Astrocyte (in vitro differentiated cells and primary cell): ENCODE results near the gene MORN1. TPM values are rescaled to one million over a fixed set of nuclear protein-coding genes. Genes with fewer than 3 reads are reported as not detected.

Experiments used
- DNase-seq: peaks from one replicate; pipeline ENCODE4 v3.0.0-alpha.2; 2010; ENCODE audit warnings: low read depth
- FAIRE-seq: peaks from 2 replicates; lab custom pipeline; 2011; peaks lifted over from hg19 to GRCh38; lab: Jason Lieb, UNC
- H2AFZ ChIP-seq: 2 replicates; pipeline ENCODE4 v1.6.0; 2012; ENCODE audit warnings: low read depth, low read length, inconsistent platforms
- H3K27ac ChIP-seq: 2 replicates; pipeline ENCODE4 v1.5.1; 2011; ENCODE audit warnings: low read depth, low read length, inconsistent platforms
- H3K27me3 ChIP-seq: 2 replicates; pipeline ENCODE4 v1.6.0; 2011; ENCODE audit warnings: low read length, inconsistent platforms; ENCODE audit not compliant: insufficient read depth
- H3K36me3 ChIP-seq: 2 replicates; pipeline ENCODE4 v1.5.1; 2011; ENCODE audit warnings: low read length, inconsistent platforms; ENCODE audit not compliant: insufficient read depth
- H3K4me1 ChIP-seq: 2 replicates; pipeline ENCODE4 v1.5.1; 2011; ENCODE audit warnings: low read length, inconsistent platforms; ENCODE audit not compliant: insufficient read depth
- H3K4me2 ChIP-seq: 2 replicates; pipeline ENCODE4 v1.6.0; 2012; ENCODE audit warnings: low read length, inconsistent platforms
- H3K4me3 ChIP-seq: 2 replicates; pipeline ENCODE4 v1.5.1; 2011; ENCODE audit warnings: low read depth, mild to moderate bottlenecking, low read length, inconsistent platforms; ENCODE audit not compliant: insufficient read depth
- H3K79me2 ChIP-seq: 2 replicates; pipeline ENCODE4 v1.6.0; 2012; ENCODE audit warnings: mild to moderate bottlenecking, low read length, inconsistent platforms; ENCODE audit not compliant: insufficient read depth
- H3K9ac ChIP-seq: 2 replicates; pipeline ENCODE4 v1.6.0; 2012; ENCODE audit warnings: mild to moderate bottlenecking, low read length, inconsistent platforms
- H3K9me3 ChIP-seq: 2 replicates; pipeline ENCODE4 v1.5.1; 2012; ENCODE audit warnings: low read depth, mild to moderate bottlenecking, low read length, inconsistent platforms; ENCODE audit not compliant: insufficient read depth
- H4K20me1 ChIP-seq: 2 replicates; pipeline ENCODE4 v1.6.0; 2012; ENCODE audit warnings: low read length, inconsistent platforms; ENCODE audit not compliant: insufficient read depth
- H3K27ac Mint-ChIP-seq: one replicate; pipeline ENCODE4 v1.8.0; 2021; ENCODE audit warnings: mild to moderate bottlenecking, mixed read lengths; ENCODE audit not compliant: unreplicated experiment
- H3K27me3 Mint-ChIP-seq: one replicate; pipeline ENCODE4 v1.8.0; 2021; ENCODE audit warnings: low read depth, mixed read lengths; ENCODE audit not compliant: unreplicated experiment
- H3K36me3 Mint-ChIP-seq: one replicate; pipeline ENCODE4 v1.8.0; 2021; ENCODE audit warnings: low read depth, mixed read lengths; ENCODE audit not compliant: unreplicated experiment
- H3K4me1 Mint-ChIP-seq: one replicate; pipeline ENCODE4 v1.8.0; 2021; ENCODE audit warnings: low read depth, mixed read lengths; ENCODE audit not compliant: unreplicated experiment
- H3K4me3 Mint-ChIP-seq: one replicate; pipeline ENCODE4 v1.8.0; 2021; ENCODE audit warnings: mild to moderate bottlenecking, moderate library complexity, mixed read lengths; ENCODE audit not compliant: unreplicated experiment
- H3K9me3 Mint-ChIP-seq: one replicate; pipeline ENCODE4 v1.8.0; 2021; ENCODE audit warnings: mild to moderate bottlenecking, mixed read lengths; ENCODE audit not compliant: unreplicated experiment
- EZH2 ChIP-seq: IDR thresholded peaks from 2 replicates; pipeline ENCODE4 v1.6.1; 2012; ENCODE audit warnings: mild to moderate bottlenecking, low read length, inconsistent platforms; ENCODE audit not compliant: insufficient read depth
- total RNA-seq: library from RNA; stranded (reverse); gene quantifications from 2 replicates; pipeline ENCODE4 v1.2.1, GENCODE V29; 2021
- TF ChIP-seq, protein P1 (sequence below): IDR thresholded peaks from 2 replicates; pipeline ENCODE4 v1.5.1; 2011; ENCODE audit warnings: low read depth, mild to moderate bottlenecking, inconsistent platforms, low read length, moderate library complexity; ENCODE audit not compliant: insufficient read depth

The MORN1 gene
- total RNA-seq, 1 donor from 2014 or later: 9.2 TPM

DNA sequence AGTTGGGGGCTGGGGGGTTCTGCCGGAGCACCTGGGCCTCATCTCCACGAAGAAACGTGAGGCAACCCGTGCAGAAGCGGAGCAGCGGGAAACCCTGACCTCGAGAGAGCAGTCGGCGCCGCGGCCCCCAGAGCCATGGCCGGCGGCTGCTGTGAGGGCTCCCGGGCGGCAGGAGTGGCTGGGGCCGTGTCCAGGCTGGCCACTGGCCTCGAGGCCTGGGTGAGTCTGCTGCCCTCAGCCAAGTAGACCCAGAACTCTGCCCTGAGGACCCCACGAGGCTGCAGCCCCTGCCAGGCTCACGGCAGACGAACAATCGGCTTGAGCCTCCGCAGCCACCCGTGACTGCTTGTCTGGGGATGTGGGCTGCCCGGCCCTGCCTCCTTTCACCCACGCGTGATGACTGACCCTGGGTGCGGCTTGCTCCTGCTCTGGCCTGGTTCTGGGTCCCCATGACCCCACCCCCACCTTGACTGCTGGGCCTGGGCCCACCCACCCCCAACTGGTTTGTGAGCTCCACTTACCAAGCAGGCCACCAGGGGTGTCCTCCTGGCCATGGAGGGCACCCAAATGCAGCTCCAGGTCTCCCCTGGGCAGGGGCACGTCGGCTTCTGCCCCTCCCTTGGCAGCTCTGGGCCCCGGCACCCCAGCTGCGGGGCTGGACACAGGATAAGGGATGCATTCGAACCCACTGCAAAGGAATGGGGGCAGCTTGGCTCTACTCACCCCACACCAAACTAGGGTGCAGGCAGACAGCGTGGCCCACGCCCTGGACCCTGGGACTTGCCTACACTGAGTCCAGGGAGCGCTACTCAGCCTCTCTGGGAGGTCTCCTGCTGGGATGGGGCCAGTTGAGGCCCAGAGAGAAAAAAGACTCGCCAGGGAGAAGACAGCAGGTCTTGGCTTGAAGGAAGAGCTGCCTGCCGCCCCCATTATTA is 34.2 kb downstream of the MORN1 start:
- Histone ChIP-seq H3K9ac (no peak overlapping the region), H3K4me3 (no peak overlapping the region), H3K79me2 (no peaks in the 10 kb centered on the region), H3K4me2 (no peak overlapping the region), H3K27ac (no peak overlapping the region), H3K4me1 (no peaks in the 10 kb centered on the region), H4K20me1 (no peaks in the 10 kb centered on the region), H2AFZ (no peak overlapping the region), H3K36me3 (no peaks in the 10 kb centered on the region), H3K9me3 (no peaks in the 10 kb centered on the region), H3K27me3 (no peaks in the 10 kb centered on the region)
- peaks cover 6% of the 10 kb centered on the region for H3K36me3 Mint-ChIP-seq
- FAIRE-seq: no peak
- no peak overlapping the region for H3K4me3 Mint-ChIP-seq
- TF ChIP-seq EZH2: no peak
- TF ChIP-seq, protein P1, sequence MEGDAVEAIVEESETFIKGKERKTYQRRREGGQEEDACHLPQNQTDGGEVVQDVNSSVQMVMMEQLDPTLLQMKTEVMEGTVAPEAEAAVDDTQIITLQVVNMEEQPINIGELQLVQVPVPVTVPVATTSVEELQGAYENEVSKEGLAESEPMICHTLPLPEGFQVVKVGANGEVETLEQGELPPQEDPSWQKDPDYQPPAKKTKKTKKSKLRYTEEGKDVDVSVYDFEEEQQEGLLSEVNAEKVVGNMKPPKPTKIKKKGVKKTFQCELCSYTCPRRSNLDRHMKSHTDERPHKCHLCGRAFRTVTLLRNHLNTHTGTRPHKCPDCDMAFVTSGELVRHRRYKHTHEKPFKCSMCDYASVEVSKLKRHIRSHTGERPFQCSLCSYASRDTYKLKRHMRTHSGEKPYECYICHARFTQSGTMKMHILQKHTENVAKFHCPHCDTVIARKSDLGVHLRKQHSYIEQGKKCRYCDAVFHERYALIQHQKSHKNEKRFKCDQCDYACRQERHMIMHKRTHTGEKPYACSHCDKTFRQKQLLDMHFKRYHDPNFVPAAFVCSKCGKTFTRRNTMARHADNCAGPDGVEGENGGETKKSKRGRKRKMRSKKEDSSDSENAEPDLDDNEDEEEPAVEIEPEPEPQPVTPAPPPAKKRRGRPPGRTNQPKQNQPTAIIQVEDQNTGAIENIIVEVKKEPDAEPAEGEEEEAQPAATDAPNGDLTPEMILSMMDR: no peak
- no peak for DNase-seq
- H3K4me1 Mint-ChIP-seq: no peaks in the 10 kb centered on the region
- H3K27me3 Mint-ChIP-seq: peaks cover 8% of the 10 kb centered on the region
- no peak overlapping the region for H3K27ac Mint-ChIP-seq
- H3K9me3 Mint-ChIP-seq: peaks cover 4% of the 10 kb centered on the region

DNA sequence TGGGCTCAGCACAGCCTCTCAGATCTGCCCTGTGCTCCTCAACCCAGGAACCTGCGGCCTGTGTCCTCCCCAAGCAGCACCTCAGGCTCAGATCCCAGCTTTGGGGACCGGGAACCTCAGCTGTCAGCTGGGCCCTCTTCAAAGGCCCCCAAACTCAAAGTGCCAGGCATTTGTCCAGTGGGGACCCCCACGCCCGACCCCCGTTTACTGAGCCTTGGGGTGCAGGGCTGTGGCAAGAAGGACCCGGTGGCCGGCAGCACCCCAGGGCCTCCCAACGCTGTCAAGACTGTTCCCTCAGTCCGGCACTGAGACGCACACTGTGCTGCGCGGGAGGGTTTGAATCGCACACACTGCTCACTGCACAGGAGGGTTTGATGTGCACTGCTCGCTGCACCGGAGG is 35.0 kb downstream of the MORN1 start:
- Histone ChIP-seq H3K36me3 (no peaks in the 10 kb centered on the region), H3K9me3 (no peaks in the 10 kb centered on the region), H2AFZ (no peak overlapping the region), H3K79me2 (no peaks in the 10 kb centered on the region), H3K4me1 (no peaks in the 10 kb centered on the region), H3K27me3 (no peaks in the 10 kb centered on the region), H3K4me2 (no peak overlapping the region), H4K20me1 (no peaks in the 10 kb centered on the region), H3K4me3 (no peak overlapping the region), H3K27ac (no peak overlapping the region), H3K9ac (no peak overlapping the region)
- FAIRE-seq (no peak), DNase-seq (no peak)
- Mint-ChIP-seq H3K27me3 (peaks cover 10% of the 10 kb centered on the region), H3K4me1 (no peaks in the 10 kb centered on the region), H3K4me3 (no peak overlapping the region), H3K36me3 (peaks cover 6% of the 10 kb centered on the region), H3K9me3 (peaks cover 2% of the 10 kb centered on the region), H3K27ac (no peak overlapping the region)
- no peak for TF ChIP-seq EZH2
- TF ChIP-seq, protein P1: no peak
